Lower leg skin (tissue), 3 donors: ENCODE results near the gene TMEM272.

Experiments
- CTCF ChIP-seq, 3 donors: fragments of 450-650 bp; IDR thresholded peaks; one replicate each; pipeline ENCODE4 v1.5.1; 2016; ENCODE audit warnings: antibody characterized with exemption in 3 of 3, mild to moderate bottlenecking in 3 of 3, moderate library complexity in 2 of 3
- POLR2A ChIP-seq, 2 donors: fragments of 450-650 bp; IDR thresholded peaks; one replicate each; pipeline ENCODE4 v1.6.1; 2016 to 2017; ENCODE audit warnings: antibody characterized with exemption in 2 of 2, mild to moderate bottlenecking in 1 of 2, moderate library complexity in 1 of 2

GRCh38 chr13:51848674-51849073, 3.7 kb upstream of the TMEM272 start:
- TF ChIP-seq CTCF (IDR thresholded peaks at IDR 0.05) (no peak), POLR2A (IDR thresholded peaks at IDR 0.05) (no peak)
